GM23248 (cell line): Measurements from ENCODE around the gene JAK3.
"Not testable (repeated sequence)": the region's sequence is repeated elsewhere in the genome, so short reads cannot be mapped to it uniquely, and the experiment has no call there.

Experiments
- EZH2 ChIP-seq: fragments of 200-600 bp; sonication (generic); IDR thresholded peaks from 2 replicates; pipeline ENCODE4 v1.6.1; 2018; ENCODE audit warnings: antibody characterized with exemption, mild to moderate bottlenecking; ENCODE audit not compliant: insufficient read depth, poor library complexity, severe bottlenecking
- EZH2phosphoT487 ChIP-seq: fragments of 200-600 bp; sonication (generic); IDR thresholded peaks from 2 replicates; pipeline ENCODE4 v1.6.1; 2018; ENCODE audit warnings: antibody characterized with exemption, moderate library complexity, mild to moderate bottlenecking, low read depth; ENCODE audit not compliant: insufficient read depth

- TF ChIP-seq EZH2, EZH2phosphoT487: not testable (repeated sequence)
These were observed 39.4 kb upstream of the JAK3 start for GRCh38 chr19:17887221-17887620.
